HPDE6-E6E7 (cell line): ENCODE data around the gene ALAD.

Experiments used
- DNase-seq: peaks from one replicate; pipeline ENCODE4 v3.0.0; 2011; ENCODE audit warnings: missing footprints; ENCODE audit errors: extremely low spot score

ALAD gene

GRCh38 chr9:113349066-113349444 lies 52.0 kb downstream of the ALAD start:
- DNase-seq: no peak

- no peak for DNase-seq
Measured at GRCh38 chr9:113348437-113348836, 52.6 kb downstream of the ALAD start.

GRCh38 chr9:113345671-113346070 lies 55.4 kb downstream of the ALAD start:
- no peak for DNase-seq

GRCh38 chr9:113345190-113345589 lies 55.9 kb downstream of the ALAD start:
- DNase-seq: no peak

GRCh38 chr9:113343732-113344231 lies 57.3 kb downstream of the ALAD start:
- DNase-seq: no peak

- DNase-seq: peak; percentile 91
Measured at GRCh38 chr9:113341712-113342410, 59.2 kb downstream of the ALAD start.

GRCh38 chr9:113340011-113340699 lies 60.9 kb downstream of the ALAD start, which contains the start of gene WDR31:
WDR31 (minus strand) TSS chr9:113340275; CDS start chr9:113332022, 8,253 bp downstream.
- peak; percentile 79 for DNase-seq

GRCh38 chr9:113337714-113338113 lies 63.4 kb downstream of the ALAD start:
- no peak for DNase-seq
